Aorta (tissue), 5 donors: Measurements from ENCODE around the gene EIF2D. TPM values are rescaled to one million over a fixed set of nuclear protein-coding genes. Genes with fewer than 3 reads are reported as not detected.

Source experiments
- ATAC-seq: fragments of 200-7000 bp; cut with Tn5 transposase; one replicate; pipeline ENCODE4 v1.9.1; 2022; ENCODE audit warnings: moderate library complexity; ENCODE audit not compliant: low FRiP score
- DNase-seq, 2 donors: peaks; one replicate each; pipeline ENCODE4 v3.0.0-alpha.2; 2020
- H3K27ac ChIP-seq, 2 donors: one replicate each; pipeline ENCODE4 v1.5.1; 2013; ENCODE audit warnings: low read length in 2 of 2, mild to moderate bottlenecking in 2 of 2, moderate library complexity in 2 of 2, control low read depth in 1 of 2, inconsistent platforms in 1 of 2, low read depth in 1 of 2
- H3K27me3 ChIP-seq, 2 donors: one replicate each; pipeline ENCODE4 v1.6.1; 2013; ENCODE audit warnings: control low read depth in 1 of 2, low read length in 1 of 2, mild to moderate bottlenecking in 1 of 2, moderate library complexity in 1 of 2; ENCODE audit not compliant: insufficient read depth in 2 of 2, control insufficient read depth in 1 of 2
- H3K36me3 ChIP-seq, 2 donors: one replicate each; pipeline ENCODE4 v1.6.1; 2013; ENCODE audit warnings: control low read depth in 1 of 2, low read length in 1 of 2, mild to moderate bottlenecking in 1 of 2; ENCODE audit not compliant: insufficient read depth in 2 of 2, control insufficient read depth in 1 of 2
- H3K4me1 ChIP-seq, 2 donors: one replicate each; pipeline ENCODE4 v1.6.1; 2013; ENCODE audit warnings: low read length in 2 of 2, control low read depth in 1 of 2, mild to moderate bottlenecking in 1 of 2, moderate library complexity in 1 of 2; ENCODE audit not compliant: insufficient read depth in 2 of 2, control insufficient read depth in 1 of 2
- H3K4me3 ChIP-seq, 2 donors: one replicate each; pipeline ENCODE4 v1.5.1; 2013; ENCODE audit warnings: low read length in 2 of 2, control low read depth in 1 of 2, mild to moderate bottlenecking in 1 of 2
- H3K9me3 ChIP-seq: one replicate; pipeline ENCODE4 v1.6.1; 2013; ENCODE audit warnings: mild to moderate bottlenecking, low read length; ENCODE audit not compliant: control insufficient read depth
- WGBS, 2 donors: extraction: QIAGEN DNeasy Blood & Tissue Kit; methylation state at CpG; one replicate each; pipeline ENCODE4 v1.1.7; 2013; 5-methylcytosine and 5-hydroxymethylcytosine counted together
- intact Hi-C, 2 donors: fragments of 100-400 bp; cut with DNase I; formaldehyde crosslinking; loops; one replicate each; pipeline versions ENCODE4 v1.14.2 to v1.15.0; 2022
- polyA plus RNA-seq, 2 donors: library from polyadenylated mRNA; stranded (reverse); fragments of 200-250 nt; gene quantifications; one replicate each; pipeline ENCODE4 v1.2.3, GENCODE V29; 2013
- total RNA-seq, 2 donors: library from RNA; stranded (reverse); fragmentation: NEBNext Ultra II Directional; extraction: Animal tissue kit (Norgen Biotek cat#: 25700); gene quantifications; one replicate each; pipeline ENCODE4 v1.2.1, GENCODE V29; 2021
- donor health status: healthy with polysubstance abuse.
- donor health status: Bipolar disorder and iron deficiency.
- donor health status: DM: no; HTN: no; CAD: no.
- donor health status: DM: no; HTN: no; CAD: no.
- donor health status: DM: yes; HTN: yes; CAD: no.

EIF2D gene
- total and polyA plus RNA-seq, 4 donors, result 26.2 to 48.3 (median 38.1) TPM

DNA sequence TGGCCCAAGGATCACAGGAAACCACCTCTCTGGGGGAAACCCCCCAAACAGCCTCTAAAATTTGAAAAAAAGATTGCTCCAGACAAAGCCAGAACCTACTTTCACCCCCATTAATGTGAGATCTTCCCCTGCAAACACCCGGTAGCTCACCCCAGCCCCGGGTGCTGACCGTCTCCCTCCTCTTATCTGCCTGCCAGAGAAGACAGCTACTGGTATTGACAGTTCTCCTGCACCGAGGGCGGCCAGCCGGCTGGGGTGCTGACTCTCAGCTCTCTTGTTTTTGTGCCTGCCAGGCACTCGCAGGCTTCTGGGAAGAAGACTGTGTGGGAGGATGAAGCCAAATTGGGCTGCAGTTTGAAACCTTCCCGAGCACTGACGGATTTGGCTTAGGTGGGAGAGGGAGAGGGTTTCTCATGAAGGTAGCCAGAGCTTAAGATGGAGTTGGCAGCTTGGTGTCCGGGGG lies 56.8 kb downstream of the EIF2D start:
- no peaks in the 10 kb centered on the region for H3K9me3 ChIP-seq
- no peaks in the 10 kb centered on the region for H3K27me3 ChIP-seq
- no peak for ATAC-seq
- 55 to 59% methylated on average over 10 of the region's 10 CpGs for WGBS, 2 donors
- H3K4me1 ChIP-seq, result no peaks in the 10 kb centered on the region
- peak in 1 of 2 donors; percentile 63 for DNase-seq
- H3K4me3 ChIP-seq, result no peak overlapping the region
- intact Hi-C loops, result no loop called here
- no peak overlapping the region for H3K27ac ChIP-seq
- H3K36me3 ChIP-seq, result no peaks in the 10 kb centered on the region

DNA sequence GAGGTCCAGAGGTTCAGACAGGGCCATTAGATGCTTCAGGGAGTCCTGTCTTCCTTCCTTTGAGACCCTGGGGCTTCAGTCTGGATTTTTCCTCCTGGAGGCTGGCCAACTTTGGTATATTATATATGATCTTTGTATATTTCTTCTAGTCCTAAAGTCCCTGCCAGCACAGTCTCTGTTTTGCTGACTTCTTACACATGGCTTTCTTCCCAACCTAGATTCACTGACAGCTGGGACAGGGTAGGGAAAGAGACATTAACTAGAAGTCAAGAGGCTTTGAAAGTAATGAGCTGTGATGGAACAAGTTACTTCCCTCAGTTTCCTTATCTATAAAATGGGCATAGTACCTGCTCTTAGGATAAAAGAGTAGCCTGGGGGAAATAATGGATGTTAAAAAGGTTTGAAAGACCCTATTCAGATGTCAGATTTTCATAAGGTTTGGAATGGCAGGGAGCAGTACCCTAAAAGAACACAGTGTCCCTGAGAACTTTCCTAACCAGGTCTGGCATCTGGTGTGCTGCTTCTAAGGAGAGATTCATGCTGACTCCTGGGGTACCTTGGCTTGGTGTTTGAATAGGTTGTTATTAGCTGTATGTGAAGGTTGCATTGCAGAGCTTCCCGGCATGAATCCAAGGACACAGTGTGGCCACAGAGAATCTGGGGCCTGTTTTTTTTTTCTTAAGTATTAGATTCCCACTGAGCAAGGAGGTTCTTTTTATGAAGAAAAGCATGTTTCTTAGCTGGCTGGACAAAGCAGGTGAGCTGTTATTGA lies 57.4 kb downstream of the EIF2D start:
- ATAC-seq (no peak), DNase-seq (no peak)
- no peak overlapping the region for H3K27ac ChIP-seq
- no peaks in the 10 kb centered on the region for H3K9me3 ChIP-seq
- WGBS, 2 donors, result 83 to 94% methylated on average over 1 of the region's 1 CpG
- intact Hi-C loops, result no loop called here
- H3K36me3 ChIP-seq, result no peaks in the 10 kb centered on the region
- H3K4me3 ChIP-seq, result no peak overlapping the region
- H3K27me3 ChIP-seq, result no peaks in the 10 kb centered on the region
- H3K4me1 ChIP-seq, result no peaks in the 10 kb centered on the region

DNA sequence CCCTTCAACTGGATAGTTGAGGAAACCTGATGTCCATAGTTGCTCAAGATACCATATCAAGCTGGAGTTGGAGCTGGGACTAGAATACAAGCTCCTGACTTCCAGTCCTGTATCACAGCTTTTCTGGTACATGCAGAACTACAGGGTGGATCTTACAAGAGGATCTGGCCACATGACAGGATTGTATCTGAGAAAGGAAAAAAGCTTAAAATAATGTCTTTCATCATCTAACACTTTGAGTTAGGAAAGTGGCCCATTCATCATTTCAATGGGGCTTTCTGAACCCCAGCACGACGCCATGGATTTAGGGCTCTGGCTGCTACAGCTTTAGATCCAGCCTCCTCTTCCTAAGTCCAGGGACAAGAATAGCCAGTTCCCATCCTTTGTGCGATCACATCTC lies 58.1 kb downstream of the EIF2D start:
- H3K27me3 ChIP-seq, result no peaks in the 10 kb centered on the region
- no peaks in the 10 kb centered on the region for H3K9me3 ChIP-seq
- intact Hi-C loops, result no loop called here
- no peak overlapping the region for H3K4me3 ChIP-seq
- WGBS, 2 donors, result 95 to 100% methylated on average over 3 of the region's 3 CpGs
- DNase-seq (no peak), ATAC-seq (no peak)
- H3K4me1 ChIP-seq, result no peaks in the 10 kb centered on the region
- H3K36me3 ChIP-seq, result no peaks in the 10 kb centered on the region
- no peak overlapping the region for H3K27ac ChIP-seq

DNA sequence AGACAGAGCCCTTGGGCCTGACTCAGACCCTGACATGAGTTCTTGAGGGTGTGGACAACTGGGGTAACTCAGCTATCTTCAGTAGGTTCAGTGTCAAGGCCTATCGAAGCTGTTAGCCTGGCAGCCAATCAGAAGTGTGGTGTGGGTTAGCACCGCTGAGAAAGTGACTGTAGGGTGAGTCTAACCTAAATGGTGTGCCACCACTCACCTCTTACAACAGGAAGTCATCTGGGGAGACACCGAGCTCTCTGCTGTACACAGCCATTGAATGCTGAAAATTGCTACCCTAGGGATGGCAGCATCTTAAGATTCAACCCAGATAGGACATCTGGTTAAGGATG lies 60.3 kb downstream of the EIF2D start:
- intact Hi-C loops, result no loop called here
- H3K27ac ChIP-seq, result no peak overlapping the region
- no peak for ATAC-seq
- no peaks in the 10 kb centered on the region for H3K4me1 ChIP-seq
- no peak overlapping the region for H3K4me3 ChIP-seq
- no peak for DNase-seq
- H3K27me3 ChIP-seq, result no peaks in the 10 kb centered on the region
- no peaks in the 10 kb centered on the region for H3K9me3 ChIP-seq
- H3K36me3 ChIP-seq, result no peaks in the 10 kb centered on the region
- WGBS, 2 donors, result 95 to 97% methylated on average over 3 of the region's 3 CpGs

DNA sequence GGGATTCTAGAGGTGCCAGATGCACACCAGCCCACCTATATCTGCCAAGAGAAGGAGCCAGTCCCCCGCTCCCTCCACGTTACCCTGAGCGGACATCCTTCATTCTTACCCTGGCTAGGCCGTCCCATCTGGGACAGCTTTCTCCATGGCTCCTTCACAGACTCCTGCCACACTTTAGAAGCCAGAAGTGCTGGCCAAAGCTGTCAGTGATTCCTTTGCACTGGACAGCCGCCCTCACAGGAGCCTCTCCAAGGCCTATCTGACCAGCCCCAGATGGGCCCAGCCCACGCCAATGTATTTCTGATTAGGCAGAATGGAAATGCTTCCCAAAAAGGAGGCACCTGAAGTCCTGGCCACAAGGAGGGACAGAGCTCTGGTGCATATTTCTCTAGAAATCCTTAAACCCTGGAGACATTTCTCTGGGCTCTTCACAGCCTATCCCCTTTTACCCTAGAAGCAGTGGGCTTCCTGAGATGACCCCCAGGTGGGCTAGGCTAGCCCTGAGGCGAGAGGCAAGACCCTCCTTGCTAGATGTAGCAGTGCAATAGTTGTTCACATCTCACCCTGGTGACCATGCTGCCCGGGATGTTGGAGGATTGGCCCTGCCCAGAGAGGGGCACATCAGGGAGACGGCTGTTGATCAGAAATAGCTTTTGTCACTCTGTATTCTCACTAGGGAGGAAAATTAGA lies 60.8 kb downstream of the EIF2D start:
- no peaks in the 10 kb centered on the region for H3K36me3 ChIP-seq
- no peak overlapping the region for H3K27ac ChIP-seq
- no peaks in the 10 kb centered on the region for H3K9me3 ChIP-seq
- DNase-seq, result no peak
- H3K4me1 ChIP-seq, result no peaks in the 10 kb centered on the region
- H3K4me3 ChIP-seq, result no peak overlapping the region
- intact Hi-C loops, result no loop called here
- H3K27me3 ChIP-seq, result no peaks in the 10 kb centered on the region
- no peak for ATAC-seq
- WGBS, 2 donors, result 89 to 93% methylated on average over 9 of the region's 9 CpGs

DNA sequence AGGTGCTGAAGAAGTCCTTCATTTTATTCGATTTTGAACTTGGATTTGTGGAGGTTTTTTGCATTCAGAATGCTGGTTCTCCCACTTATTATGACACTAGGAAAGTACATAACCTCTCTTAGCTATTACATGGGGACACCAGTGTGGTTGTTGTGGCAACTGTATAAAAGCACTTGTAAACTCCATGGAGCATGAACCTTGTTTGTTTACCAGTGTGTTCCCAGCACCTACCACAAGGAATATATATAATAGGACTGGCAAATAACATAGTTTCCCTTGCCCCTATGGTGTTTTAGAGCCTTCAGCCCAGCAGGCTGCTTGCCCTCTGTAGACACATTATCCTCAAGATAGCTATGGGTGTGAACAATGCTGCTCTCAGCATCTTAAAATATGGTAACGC lies 61.8 kb downstream of the EIF2D start:
- H3K27me3 ChIP-seq, result no peaks in the 10 kb centered on the region
- DNase-seq, result no peak
- no peak for ATAC-seq
- no peaks in the 10 kb centered on the region for H3K9me3 ChIP-seq
- no peaks in the 10 kb centered on the region for H3K36me3 ChIP-seq
- no peak overlapping the region for H3K27ac ChIP-seq
- no peak overlapping the region for H3K4me3 ChIP-seq
- H3K4me1 ChIP-seq, result no peaks in the 10 kb centered on the region
- intact Hi-C loops, result no loop called here
- WGBS, 2 donors, result 81 to 95% methylated on average over 2 of the region's 2 CpGs

DNA sequence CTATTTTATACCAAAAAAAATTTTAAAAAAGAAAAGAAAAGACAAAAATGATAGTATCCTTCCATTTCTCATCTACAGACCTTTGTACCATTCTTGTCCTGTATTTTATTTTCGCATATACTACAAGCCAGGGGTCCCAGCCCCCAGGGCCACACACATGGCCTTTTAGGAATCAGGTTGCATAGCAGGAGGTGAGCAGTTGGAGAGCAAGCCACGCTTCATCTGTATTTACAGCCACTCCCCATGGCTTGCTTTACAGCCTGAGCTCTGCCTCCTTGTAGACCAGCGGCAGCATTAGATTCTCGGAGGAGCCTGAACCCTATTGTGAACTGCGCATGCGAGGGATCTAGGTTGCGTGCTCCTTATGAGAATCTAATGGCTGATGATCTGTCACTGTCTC lies 65.2 kb downstream of the EIF2D start:
- H3K4me1 ChIP-seq, result no peaks in the 10 kb centered on the region
- H3K36me3 ChIP-seq, result no peaks in the 10 kb centered on the region
- no peak overlapping the region for H3K27ac ChIP-seq
- WGBS, 2 donors, result 86 to 92% methylated on average over 7 of the region's 7 CpGs
- intact Hi-C loops, result loop anchor here in 1 of 2 donors (5.0 kb wide), 1 partner anchor 35 kb away; no protein-coding TSS in a partner anchor
- H3K4me3 ChIP-seq, result no peak overlapping the region
- no peaks in the 10 kb centered on the region for H3K27me3 ChIP-seq
- no peak for ATAC-seq
- no peak for DNase-seq
- no peaks in the 10 kb centered on the region for H3K9me3 ChIP-seq

DNA sequence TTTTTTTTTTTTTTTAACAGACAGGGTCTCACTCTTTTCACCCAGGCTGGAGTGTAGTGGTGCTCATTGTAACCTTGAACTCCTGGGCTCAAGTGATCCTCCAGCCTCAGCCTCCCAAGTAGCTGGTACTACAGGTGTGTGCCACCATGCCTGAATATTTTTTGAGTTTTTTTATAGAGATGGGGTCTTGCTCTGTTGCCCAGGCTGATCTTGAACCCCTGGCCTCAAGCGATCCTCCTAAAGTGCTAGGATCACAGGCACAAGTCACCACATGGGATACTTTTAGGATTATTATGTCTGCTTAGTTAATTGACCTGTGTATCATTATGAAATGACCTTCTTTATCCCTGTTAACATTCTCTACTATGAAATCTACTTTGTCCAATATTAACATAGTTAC lies 66.9 kb downstream of the EIF2D start:
- no peaks in the 10 kb centered on the region for H3K4me1 ChIP-seq
- no peaks in the 10 kb centered on the region for H3K36me3 ChIP-seq
- H3K27me3 ChIP-seq, result no peaks in the 10 kb centered on the region
- ATAC-seq (no peak), DNase-seq (peak in 1 of 2 donors; percentile 5)
- intact Hi-C loops, result loop anchor here (2.0 to 5.0 kb wide), 2 partner anchors 37 kb away; no protein-coding TSS in a partner anchor
- 93 to 94% methylated on average over 1 of the region's 1 CpG for WGBS, 2 donors
- H3K4me3 ChIP-seq, result no peak overlapping the region
- H3K27ac ChIP-seq, result no peak overlapping the region
- H3K9me3 ChIP-seq, result no peaks in the 10 kb centered on the region
